WTC11 (cell line): ENCODE results near the gene TMEM131L.

Experiments used
- NR1H2 ChIP-seq: sonication (generic); formaldehyde crosslinking; IDR thresholded peaks from 2 replicates; pipeline ENCODE4 v1.9.0; 2021; ENCODE audit warnings: mild to moderate bottlenecking, moderate library complexity, missing genetic modification reagents
- RORB ChIP-seq: fragments of 250-450 bp; sonication (Bioruptor Pico); IDR thresholded peaks from 2 replicates; pipeline ENCODE4 v1.9.0; 2021; ENCODE audit warnings: mild to moderate bottlenecking
- TEAD4 ChIP-seq: sonication (generic); formaldehyde crosslinking; IDR thresholded peaks from 2 replicates; pipeline ENCODE4 v1.8.0; 2022; ENCODE audit warnings: mild to moderate bottlenecking, missing genetic modification reagents
- TF ChIP-seq, protein P1 (sequence below): fragments of 200-600 bp; IDR thresholded peaks from 2 replicates; pipeline ENCODE4 v1.8.0; 2022; ENCODE audit warnings: antibody characterized with exemption
- TF ChIP-seq, protein P2 (sequence below): sonication (generic); formaldehyde crosslinking; IDR thresholded peaks from 2 replicates; pipeline ENCODE4 v1.8.0; 2022; ENCODE audit warnings: missing genetic modification reagents
- TF ChIP-seq, protein P3 (sequence below): sonication (generic); formaldehyde crosslinking; IDR thresholded peaks from 2 replicates; pipeline ENCODE4 v1.8.1; 2023; ENCODE audit warnings: mild to moderate bottlenecking, missing genetic modification reagents
- TF ChIP-seq, protein P4 (sequence below): sonication (generic); formaldehyde crosslinking; IDR thresholded peaks from 2 replicates; pipeline ENCODE4 v1.8.1; 2022; ENCODE audit warnings: mild to moderate bottlenecking, missing genetic modification reagents, moderate library complexity, borderline replicate concordance

DNA sequence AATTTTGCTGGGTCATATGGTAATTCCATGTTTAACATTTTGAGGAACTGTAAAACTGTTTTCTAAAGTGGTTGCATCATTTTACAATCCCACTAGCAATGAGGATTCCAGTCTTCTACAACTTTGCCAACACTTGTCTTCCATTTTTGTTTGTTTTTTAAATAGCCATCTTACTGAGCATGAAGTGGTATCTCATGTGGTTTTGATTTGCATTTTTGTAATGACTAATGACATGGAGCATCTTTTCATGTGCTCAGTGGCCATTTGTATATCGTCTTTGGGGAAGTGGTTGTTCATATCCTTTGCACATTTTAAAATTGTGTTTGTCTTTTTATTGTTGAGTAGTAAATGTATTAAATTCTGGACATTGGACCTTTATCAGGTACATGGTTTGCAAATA is 94.7 kb downstream of the TMEM131L start:
- TF ChIP-seq, protein P1, sequence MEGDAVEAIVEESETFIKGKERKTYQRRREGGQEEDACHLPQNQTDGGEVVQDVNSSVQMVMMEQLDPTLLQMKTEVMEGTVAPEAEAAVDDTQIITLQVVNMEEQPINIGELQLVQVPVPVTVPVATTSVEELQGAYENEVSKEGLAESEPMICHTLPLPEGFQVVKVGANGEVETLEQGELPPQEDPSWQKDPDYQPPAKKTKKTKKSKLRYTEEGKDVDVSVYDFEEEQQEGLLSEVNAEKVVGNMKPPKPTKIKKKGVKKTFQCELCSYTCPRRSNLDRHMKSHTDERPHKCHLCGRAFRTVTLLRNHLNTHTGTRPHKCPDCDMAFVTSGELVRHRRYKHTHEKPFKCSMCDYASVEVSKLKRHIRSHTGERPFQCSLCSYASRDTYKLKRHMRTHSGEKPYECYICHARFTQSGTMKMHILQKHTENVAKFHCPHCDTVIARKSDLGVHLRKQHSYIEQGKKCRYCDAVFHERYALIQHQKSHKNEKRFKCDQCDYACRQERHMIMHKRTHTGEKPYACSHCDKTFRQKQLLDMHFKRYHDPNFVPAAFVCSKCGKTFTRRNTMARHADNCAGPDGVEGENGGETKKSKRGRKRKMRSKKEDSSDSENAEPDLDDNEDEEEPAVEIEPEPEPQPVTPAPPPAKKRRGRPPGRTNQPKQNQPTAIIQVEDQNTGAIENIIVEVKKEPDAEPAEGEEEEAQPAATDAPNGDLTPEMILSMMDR, result no peak
- no peak for TF ChIP-seq NR1H2 (CRISPR knock-in tag)
- TF ChIP-seq, protein P2, sequence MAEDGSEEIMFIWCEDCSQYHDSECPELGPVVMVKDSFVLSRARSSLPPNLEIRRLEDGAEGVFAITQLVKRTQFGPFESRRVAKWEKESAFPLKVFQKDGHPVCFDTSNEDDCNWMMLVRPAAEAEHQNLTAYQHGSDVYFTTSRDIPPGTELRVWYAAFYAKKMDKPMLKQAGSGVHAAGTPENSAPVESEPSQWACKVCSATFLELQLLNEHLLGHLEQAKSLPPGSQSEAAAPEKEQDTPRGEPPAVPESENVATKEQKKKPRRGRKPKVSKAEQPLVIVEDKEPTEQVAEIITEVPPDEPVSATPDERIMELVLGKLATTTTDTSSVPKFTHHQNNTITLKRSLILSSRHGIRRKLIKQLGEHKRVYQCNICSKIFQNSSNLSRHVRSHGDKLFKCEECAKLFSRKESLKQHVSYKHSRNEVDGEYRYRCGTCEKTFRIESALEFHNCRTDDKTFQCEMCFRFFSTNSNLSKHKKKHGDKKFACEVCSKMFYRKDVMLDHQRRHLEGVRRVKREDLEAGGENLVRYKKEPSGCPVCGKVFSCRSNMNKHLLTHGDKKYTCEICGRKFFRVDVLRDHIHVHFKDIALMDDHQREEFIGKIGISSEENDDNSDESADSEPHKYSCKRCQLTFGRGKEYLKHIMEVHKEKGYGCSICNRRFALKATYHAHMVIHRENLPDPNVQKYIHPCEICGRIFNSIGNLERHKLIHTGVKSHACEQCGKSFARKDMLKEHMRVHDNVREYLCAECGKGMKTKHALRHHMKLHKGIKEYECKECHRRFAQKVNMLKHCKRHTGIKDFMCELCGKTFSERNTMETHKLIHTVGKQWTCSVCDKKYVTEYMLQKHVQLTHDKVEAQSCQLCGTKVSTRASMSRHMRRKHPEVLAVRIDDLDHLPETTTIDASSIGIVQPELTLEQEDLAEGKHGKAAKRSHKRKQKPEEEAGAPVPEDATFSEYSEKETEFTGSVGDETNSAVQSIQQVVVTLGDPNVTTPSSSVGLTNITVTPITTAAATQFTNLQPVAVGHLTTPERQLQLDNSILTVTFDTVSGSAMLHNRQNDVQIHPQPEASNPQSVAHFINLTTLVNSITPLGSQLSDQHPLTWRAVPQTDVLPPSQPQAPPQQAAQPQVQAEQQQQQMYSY (CRISPR knock-in tag), result no peak
- TF ChIP-seq TEAD4, result no peak
- TF ChIP-seq, protein P3, sequence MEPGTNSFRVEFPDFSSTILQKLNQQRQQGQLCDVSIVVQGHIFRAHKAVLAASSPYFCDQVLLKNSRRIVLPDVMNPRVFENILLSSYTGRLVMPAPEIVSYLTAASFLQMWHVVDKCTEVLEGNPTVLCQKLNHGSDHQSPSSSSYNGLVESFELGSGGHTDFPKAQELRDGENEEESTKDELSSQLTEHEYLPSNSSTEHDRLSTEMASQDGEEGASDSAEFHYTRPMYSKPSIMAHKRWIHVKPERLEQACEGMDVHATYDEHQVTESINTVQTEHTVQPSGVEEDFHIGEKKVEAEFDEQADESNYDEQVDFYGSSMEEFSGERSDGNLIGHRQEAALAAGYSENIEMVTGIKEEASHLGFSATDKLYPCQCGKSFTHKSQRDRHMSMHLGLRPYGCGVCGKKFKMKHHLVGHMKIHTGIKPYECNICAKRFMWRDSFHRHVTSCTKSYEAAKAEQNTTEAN, result no peak
- TF ChIP-seq, protein P4, sequence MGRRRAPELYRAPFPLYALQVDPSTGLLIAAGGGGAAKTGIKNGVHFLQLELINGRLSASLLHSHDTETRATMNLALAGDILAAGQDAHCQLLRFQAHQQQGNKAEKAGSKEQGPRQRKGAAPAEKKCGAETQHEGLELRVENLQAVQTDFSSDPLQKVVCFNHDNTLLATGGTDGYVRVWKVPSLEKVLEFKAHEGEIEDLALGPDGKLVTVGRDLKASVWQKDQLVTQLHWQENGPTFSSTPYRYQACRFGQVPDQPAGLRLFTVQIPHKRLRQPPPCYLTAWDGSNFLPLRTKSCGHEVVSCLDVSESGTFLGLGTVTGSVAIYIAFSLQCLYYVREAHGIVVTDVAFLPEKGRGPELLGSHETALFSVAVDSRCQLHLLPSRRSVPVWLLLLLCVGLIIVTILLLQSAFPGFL (CRISPR knock-in tag), result no peak
- TF ChIP-seq RORB (CRISPR knock-in tag), result no peak
